GM12878 (cell line): ENCODE measurements around the gene HOXA2. TPM values are rescaled to one million over a fixed set of nuclear protein-coding genes. Genes with fewer than 3 reads are reported as not detected.
A peak's percentile ranks its signal among the peaks of the same experiment; 100 is the strongest.

Experiments
- ATF7 ChIP-seq: fragments of 450-650 bp; IDR thresholded peaks from 2 replicates; pipeline ENCODE4 v1.6.1; 2016; ENCODE audit warnings: low read depth, mild to moderate bottlenecking
- BACH1 ChIP-seq: fragments of 450-650 bp; IDR thresholded peaks from 2 replicates; pipeline ENCODE4 v1.6.1; 2017; ENCODE audit warnings: mild to moderate bottlenecking, borderline replicate concordance
- HDAC2 ChIP-seq: fragments of 200-600 bp; sonication (generic); IDR thresholded peaks from 2 replicates; pipeline ENCODE4 v1.6.1; 2017
- IKZF1 ChIP-seq: fragments of 450-650 bp; conservative IDR thresholded peaks from 2 replicates; pipeline ENCODE4 v1.6.1; 2017; ENCODE audit warnings: antibody characterized with exemption, mild to moderate bottlenecking
- MEF2B ChIP-seq: fragments of 450-650 bp; IDR thresholded peaks from 2 replicates; pipeline ENCODE4 v1.6.1; 2018; ENCODE audit warnings: mild to moderate bottlenecking, moderate library complexity; ENCODE audit not compliant: partially characterized antibody, poor library complexity, severe bottlenecking
- NFYB ChIP-seq: IDR thresholded peaks from 2 replicates; pipeline ENCODE4 v1.6.1; 2011; ENCODE audit warnings: low read depth, mild to moderate bottlenecking, low read length, improper control_type of control experiment, moderate library complexity; ENCODE audit not compliant: insufficient read depth
- NR2C1 ChIP-seq: fragments of 450-650 bp; IDR thresholded peaks from 2 replicates; pipeline ENCODE4 v1.6.1; 2017; ENCODE audit warnings: antibody characterized with exemption, mild to moderate bottlenecking, moderate library complexity
- NRF1 ChIP-seq: conservative IDR thresholded peaks from 2 replicates; pipeline ENCODE4 v1.6.1; 2011; ENCODE audit warnings: mild to moderate bottlenecking, low read depth, low read length, improper control_type of control experiment
- PAX5 ChIP-seq: IDR thresholded peaks from 2 replicates; pipeline ENCODE4 v1.6.1; 2011; ENCODE audit warnings: low read depth, low read length, borderline replicate concordance
- POLR2AphosphoS2 ChIP-seq: IDR thresholded peaks from 2 replicates; pipeline ENCODE4 v1.6.1; 2011; ENCODE audit warnings: low read depth, mild to moderate bottlenecking, low read length, improper control_type of control experiment, moderate library complexity
- SIN3A ChIP-seq: IDR thresholded peaks from 2 replicates; pipeline ENCODE4 v1.6.1; 2012; ENCODE audit warnings: low read depth, low read length, improper control_type of control experiment
- SREBF2 ChIP-seq: IDR thresholded peaks from 2 replicates; pipeline ENCODE4 v1.6.1; 2012; ENCODE audit warnings: mild to moderate bottlenecking, low read length
- TAF1 ChIP-seq: IDR thresholded peaks from 2 replicates; pipeline ENCODE4 v1.6.1; 2011; ENCODE audit warnings: mild to moderate bottlenecking, low read depth, low read length, borderline replicate concordance
- YBX1 ChIP-seq: fragments of 450-650 bp; IDR thresholded peaks from 2 replicates; pipeline ENCODE4 v1.6.1; 2016; ENCODE audit warnings: antibody characterized with exemption
- polyA plus RNA-seq, 11 experiments: library from polyadenylated mRNA; depleted of rRNA in 4 of 11; unstranded in 6 of 11; stranded (reverse) in 5 of 11; fragments of >200 nt; fragmentation: Nextera tagmentation in 4 of 11; fragmentation: Illumina TruSeq in 1 of 11; extraction: Ambion mirVana in 4 of 11; extraction: Trizol in 1 of 11; gene quantifications; 1 replicate in 1 of 11; 2 replicates in 10 of 11; pipeline versions ENCODE4 v1.2.1 to v1.2.3, GENCODE V29; 2011 to 2016; ENCODE audit warnings: inconsistent platforms in 2 of 11, missing spikeins in 2 of 11, low read depth in 1 of 11
- total RNA-seq, 4 experiments: library from RNA; depleted of rRNA in 3 of 4; stranded (reverse); fragments of >200 nt in 3 of 4; fragmentation: Illumina TruSeq in 1 of 4; extraction: Trizol in 1 of 4; gene quantifications; 2 replicates each; pipeline versions ENCODE4 v1.2.1 to v1.2.3, GENCODE V29; 2013 to 2021
- TF ChIP-seq, protein P1 (sequence below): IDR thresholded peaks from 2 replicates; pipeline ENCODE4 v1.6.1; 2012; ENCODE audit warnings: low read length, inconsistent platforms
- TF ChIP-seq, protein P2 (sequence below): fragments of 450-650 bp; IDR thresholded peaks from 2 replicates; pipeline ENCODE4 v1.6.1; 2017; ENCODE audit warnings: mild to moderate bottlenecking, moderate library complexity

Gene HOXA2
- total and polyA plus RNA-seq, 10 of the 15 experiments (the other 5 are each of a cell fraction or from before 2014, with no cell fraction given), result not detected

- TF ChIP-seq HDAC2 (no peak), BACH1 (peak; percentile 57; the same call in 1 of the 2 replicates), NRF1 (no peak), TAF1 (no peak), ATF7 (no peak), NFYB (no peak), NR2C1 (no peak), POLR2AphosphoS2 (no peak), YBX1 (no peak), MEF2B (peak; percentile 12), PAX5 (no peak), IKZF1 (no peak), SREBF2 (no peak), SIN3A (no peak)
- TF ChIP-seq, protein P1, sequence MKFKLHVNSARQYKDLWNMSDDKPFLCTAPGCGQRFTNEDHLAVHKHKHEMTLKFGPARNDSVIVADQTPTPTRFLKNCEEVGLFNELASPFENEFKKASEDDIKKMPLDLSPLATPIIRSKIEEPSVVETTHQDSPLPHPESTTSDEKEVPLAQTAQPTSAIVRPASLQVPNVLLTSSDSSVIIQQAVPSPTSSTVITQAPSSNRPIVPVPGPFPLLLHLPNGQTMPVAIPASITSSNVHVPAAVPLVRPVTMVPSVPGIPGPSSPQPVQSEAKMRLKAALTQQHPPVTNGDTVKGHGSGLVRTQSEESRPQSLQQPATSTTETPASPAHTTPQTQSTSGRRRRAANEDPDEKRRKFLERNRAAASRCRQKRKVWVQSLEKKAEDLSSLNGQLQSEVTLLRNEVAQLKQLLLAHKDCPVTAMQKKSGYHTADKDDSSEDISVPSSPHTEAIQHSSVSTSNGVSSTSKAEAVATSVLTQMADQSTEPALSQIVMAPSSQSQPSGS, result no peak
- TF ChIP-seq, protein P2, sequence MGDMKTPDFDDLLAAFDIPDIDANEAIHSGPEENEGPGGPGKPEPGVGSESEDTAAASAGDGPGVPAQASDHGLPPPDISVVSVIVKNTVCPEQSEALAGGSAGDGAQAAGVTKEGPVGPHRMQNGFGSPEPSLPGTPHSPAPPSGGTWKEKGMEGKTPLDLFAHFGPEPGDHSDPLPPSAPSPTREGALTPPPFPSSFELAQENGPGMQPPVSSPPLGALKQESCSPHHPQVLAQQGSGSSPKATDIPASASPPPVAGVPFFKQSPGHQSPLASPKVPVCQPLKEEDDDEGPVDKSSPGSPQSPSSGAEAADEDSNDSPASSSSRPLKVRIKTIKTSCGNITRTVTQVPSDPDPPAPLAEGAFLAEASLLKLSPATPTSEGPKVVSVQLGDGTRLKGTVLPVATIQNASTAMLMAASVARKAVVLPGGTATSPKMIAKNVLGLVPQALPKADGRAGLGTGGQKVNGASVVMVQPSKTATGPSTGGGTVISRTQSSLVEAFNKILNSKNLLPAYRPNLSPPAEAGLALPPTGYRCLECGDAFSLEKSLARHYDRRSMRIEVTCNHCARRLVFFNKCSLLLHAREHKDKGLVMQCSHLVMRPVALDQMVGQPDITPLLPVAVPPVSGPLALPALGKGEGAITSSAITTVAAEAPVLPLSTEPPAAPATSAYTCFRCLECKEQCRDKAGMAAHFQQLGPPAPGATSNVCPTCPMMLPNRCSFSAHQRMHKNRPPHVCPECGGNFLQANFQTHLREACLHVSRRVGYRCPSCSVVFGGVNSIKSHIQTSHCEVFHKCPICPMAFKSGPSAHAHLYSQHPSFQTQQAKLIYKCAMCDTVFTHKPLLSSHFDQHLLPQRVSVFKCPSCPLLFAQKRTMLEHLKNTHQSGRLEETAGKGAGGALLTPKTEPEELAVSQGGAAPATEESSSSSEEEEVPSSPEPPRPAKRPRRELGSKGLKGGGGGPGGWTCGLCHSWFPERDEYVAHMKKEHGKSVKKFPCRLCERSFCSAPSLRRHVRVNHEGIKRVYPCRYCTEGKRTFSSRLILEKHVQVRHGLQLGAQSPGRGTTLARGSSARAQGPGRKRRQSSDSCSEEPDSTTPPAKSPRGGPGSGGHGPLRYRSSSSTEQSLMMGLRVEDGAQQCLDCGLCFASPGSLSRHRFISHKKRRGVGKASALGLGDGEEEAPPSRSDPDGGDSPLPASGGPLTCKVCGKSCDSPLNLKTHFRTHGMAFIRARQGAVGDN, result peak; percentile 29; the same call in 1 of the 2 replicates
These were observed 5.5 kb downstream of the HOXA2 start (continued) for GRCh38 chr7:27096768-27097514.
